SK-N-MC (cell line): ENCODE data around the gene ARHGAP44.

ENCODE experiments used
- DNase-seq: peaks from one replicate; pipeline ENCODE4 v3.0.0-alpha.2; 2011; ENCODE audit warnings: low read depth, low spot score
- H3K27ac ChIP-seq: fragments of 200-600 bp; sonication (generic); 2 replicates; pipeline ENCODE4 v1.5.1; 2016; ENCODE audit warnings: mixed run types
- H3K36me3 ChIP-seq: fragments of 200-600 bp; sonication (generic); 2 replicates; pipeline ENCODE4 v1.6.1; 2017; ENCODE audit warnings: antibody characterized with exemption, low read length, mixed read lengths; ENCODE audit not compliant: insufficient read depth
- H3K4me3 ChIP-seq: fragments of 200-600 bp; sonication (generic); 2 replicates; pipeline ENCODE4 v1.5.1; 2016
- H3K9ac ChIP-seq: fragments of 200-600 bp; sonication (generic); 2 replicates; pipeline ENCODE4 v1.8.0; 2017; ENCODE audit warnings: mixed run types, mixed read lengths; ENCODE audit not compliant: insufficient read length
- H3K9me3 ChIP-seq: fragments of 200-600 bp; sonication (generic); 2 replicates; pipeline ENCODE4 v1.6.1; 2017; ENCODE audit warnings: low read depth, mild to moderate bottlenecking, antibody characterized with exemption, low read length, moderate library complexity, mixed read lengths
- EZH2 ChIP-seq: fragments of 200-600 bp; sonication (generic); IDR thresholded peaks from one replicate; pipeline ENCODE4 v1.6.1; 2017; ENCODE audit warnings: antibody characterized with exemption
- FOXP2 ChIP-seq: optimal IDR thresholded peaks from 2 replicates; pipeline ENCODE3; 2011; ENCODE audit warnings: mild to moderate bottlenecking, moderate library complexity; ENCODE audit not compliant: insufficient read depth; ENCODE audit errors: extremely low read length, control extremely low read depth
- POLR2AphosphoS5 ChIP-seq: IDR thresholded peaks from 2 replicates; pipeline ENCODE4 v1.6.1; 2012; ENCODE audit warnings: mild to moderate bottlenecking, low read depth, low read length, borderline replicate concordance

Gene ARHGAP44

DNA sequence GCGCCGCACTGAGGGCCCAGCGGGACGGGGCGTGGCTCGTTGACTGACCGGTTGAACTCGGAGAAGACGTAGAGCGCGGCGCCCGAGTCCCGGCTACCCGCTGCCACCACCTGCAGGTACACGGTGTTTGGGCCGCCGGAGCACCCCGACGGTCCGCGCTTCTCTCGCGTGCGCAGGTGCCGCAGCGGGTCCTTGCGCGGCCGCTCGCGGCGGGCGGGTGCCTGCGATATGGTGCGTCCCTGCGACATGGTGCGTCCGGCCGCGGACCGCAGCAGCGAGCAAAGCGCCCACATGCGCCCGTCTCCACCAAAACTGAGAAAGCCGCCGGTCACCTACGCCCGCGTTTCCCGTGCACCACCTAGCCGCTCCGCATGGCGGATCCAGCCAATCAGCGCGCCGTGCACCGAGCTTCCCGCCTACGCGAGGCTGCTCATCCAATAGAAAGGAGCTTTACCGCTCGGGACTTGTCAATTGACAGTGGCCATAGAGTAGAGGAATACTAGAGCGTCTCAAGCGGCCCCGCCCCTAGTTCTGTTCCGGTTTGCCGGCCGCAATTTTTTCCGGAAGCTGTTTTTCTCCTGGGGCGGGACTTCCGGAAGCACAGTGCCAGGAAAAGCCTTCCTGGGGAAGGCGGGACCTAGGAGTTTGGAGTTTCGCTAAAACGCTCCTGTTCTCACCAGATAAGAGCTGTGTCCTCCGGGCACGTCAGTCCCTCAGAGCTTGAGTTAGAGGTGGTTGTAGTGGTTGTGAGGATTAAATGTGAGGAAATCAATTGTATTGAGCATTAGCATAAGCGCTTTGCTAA, 228.6 kb downstream of the ARHGAP44 start, which contains the start of gene ELAC2:
Gene ELAC2, minus strand, starts transcription at position 373 of the 805 bp plus-strand sequence. Its CDS starts 80 bp downstream, at position 293.
- H3K27ac ChIP-seq: peak within 1 kb of the TSS; percentile 61; the same call in 1 of the 2 replicates
- no peaks in the 10 kb centered on the region for H3K9me3 ChIP-seq
- H3K36me3 ChIP-seq: peaks cover 34% of the 10 kb centered on the region
- H3K9ac ChIP-seq: peak within 1 kb of the TSS; percentile 89
- peak within 1 kb of the TSS; percentile 92 for H3K4me3 ChIP-seq
- no peak for TF ChIP-seq FOXP2
- no peak for TF ChIP-seq EZH2
- TF ChIP-seq POLR2AphosphoS5: peak; percentile 85
- peak; percentile 66 for DNase-seq

DNA sequence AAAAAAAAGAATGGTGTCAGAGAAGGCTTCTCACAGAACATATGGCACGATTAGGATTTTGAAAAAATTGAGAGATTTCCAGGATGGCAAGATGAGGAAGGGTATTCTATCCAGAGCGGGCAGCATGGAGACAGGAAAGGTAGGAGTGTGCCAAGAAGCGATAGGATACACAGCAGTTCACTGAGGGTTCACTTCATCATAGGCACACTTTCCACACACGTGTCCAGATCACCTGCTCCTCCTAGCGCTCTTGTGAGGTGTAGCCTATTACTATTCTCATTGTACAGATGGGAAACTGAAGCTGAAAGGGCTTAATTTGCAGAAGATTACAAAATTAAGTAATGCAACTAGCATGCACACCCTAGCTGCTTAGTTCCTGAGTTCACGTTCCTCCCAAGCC, 234.7 kb downstream of the ARHGAP44 start:
- H3K4me3 ChIP-seq: no peak overlapping the region
- TF ChIP-seq POLR2AphosphoS5: no peak
- no peak for TF ChIP-seq EZH2
- TF ChIP-seq FOXP2: no peak
- no peak overlapping the region for H3K9ac ChIP-seq
- H3K36me3 ChIP-seq: no peaks in the 10 kb centered on the region
- H3K9me3 ChIP-seq: no peaks in the 10 kb centered on the region
- no peak overlapping the region for H3K27ac ChIP-seq
- DNase-seq: no peak

DNA sequence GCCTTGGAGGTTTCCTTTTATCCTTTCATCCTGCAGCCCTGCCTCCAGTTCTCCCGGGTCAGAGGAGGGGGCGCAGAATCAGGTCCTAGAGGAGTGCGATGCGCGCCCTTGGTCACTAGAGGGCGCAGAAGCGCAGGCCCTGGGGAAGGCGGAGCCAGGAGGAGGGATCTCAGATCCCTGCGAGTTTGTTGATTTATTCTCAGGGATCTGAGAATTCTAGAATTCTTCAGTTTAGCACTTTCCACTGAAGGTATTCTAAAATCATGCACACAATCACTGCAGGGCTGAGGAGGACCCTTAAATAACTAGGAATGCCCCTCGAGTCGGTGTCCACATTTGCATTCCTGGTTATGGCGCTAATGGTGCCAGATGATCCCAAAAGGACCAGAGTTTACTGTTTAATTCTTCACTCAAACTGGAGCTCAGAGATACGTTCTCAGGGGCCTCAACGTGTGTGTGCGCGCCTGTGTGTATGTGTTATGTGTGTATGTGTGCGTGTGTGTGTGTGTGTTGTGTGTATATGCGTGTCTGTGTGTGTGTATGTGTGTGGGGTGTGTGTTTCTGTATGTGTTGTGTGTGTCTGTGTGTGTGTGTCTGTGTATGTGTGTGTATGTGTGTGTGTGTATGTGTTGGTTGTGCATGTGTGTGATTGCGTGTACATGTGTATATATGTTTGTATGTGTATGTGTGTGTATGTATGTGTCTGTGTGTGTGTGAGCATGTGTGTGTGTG, 235.4 kb downstream of the ARHGAP44 start:
- H3K9me3 ChIP-seq: no peaks in the 10 kb centered on the region
- H3K9ac ChIP-seq: no peak overlapping the region
- H3K36me3 ChIP-seq: no peaks in the 10 kb centered on the region
- TF ChIP-seq FOXP2: no peak
- TF ChIP-seq EZH2: no peak
- no peak for TF ChIP-seq POLR2AphosphoS5
- H3K27ac ChIP-seq: no peak overlapping the region
- peak overlapping the region; percentile 71 for H3K4me3 ChIP-seq
- DNase-seq: no peak

DNA sequence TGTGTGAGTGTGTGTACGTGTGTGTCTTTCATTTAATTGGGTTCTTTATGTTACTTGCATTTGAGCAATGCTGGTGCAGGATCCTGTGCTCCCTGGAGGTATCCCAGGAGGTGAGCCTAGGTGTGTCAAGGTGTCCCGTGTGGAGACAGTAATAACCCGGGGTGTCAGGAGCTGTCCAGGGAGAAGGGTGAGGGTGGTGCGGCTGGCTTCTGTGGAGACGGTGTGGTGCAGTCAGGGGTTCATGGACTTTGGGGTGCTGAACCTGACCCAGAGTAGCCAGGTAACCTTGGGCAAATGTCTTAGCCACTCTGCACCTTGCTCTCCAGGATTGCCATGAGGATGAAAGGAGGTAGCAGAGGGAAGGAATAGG, 235.9 kb downstream of the ARHGAP44 start:
- H3K9ac ChIP-seq: no peak overlapping the region
- TF ChIP-seq FOXP2: no peak
- TF ChIP-seq EZH2: no peak
- no peak for TF ChIP-seq POLR2AphosphoS5
- H3K9me3 ChIP-seq: no peaks in the 10 kb centered on the region
- no peak overlapping the region for H3K4me3 ChIP-seq
- H3K27ac ChIP-seq: no peak overlapping the region
- DNase-seq: no peak
- H3K36me3 ChIP-seq: no peaks in the 10 kb centered on the region

DNA sequence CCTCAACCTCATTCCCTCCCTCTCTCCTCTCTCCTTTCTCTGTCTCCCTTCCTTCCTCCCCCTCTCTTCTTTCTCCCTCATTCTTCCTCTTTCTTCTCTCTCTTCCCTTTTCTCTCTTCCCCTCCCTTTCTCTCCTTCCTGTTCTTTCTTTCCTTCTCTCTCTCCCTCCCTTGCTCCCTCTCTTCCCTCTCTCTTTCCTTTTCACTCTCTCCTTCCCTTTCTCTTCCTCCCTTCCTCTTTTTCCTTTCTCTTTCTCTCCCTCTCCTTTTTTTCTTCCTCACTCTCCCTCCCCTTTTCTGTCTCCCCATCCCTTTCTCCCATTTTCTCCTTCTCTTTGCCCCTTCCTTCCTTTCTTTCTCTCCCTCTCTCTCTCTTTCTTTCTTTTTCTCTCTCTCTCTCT, 236.4 kb downstream of the ARHGAP44 start:
- Histone ChIP-seq H3K36me3 (no peaks in the 10 kb centered on the region), H3K9me3 (no peaks in the 10 kb centered on the region), H3K4me3 (no peak overlapping the region), H3K27ac (no peak overlapping the region), H3K9ac (no peak overlapping the region)
- no peak for DNase-seq
- TF ChIP-seq POLR2AphosphoS5 (no peak), FOXP2 (no peak), EZH2 (no peak)

DNA sequence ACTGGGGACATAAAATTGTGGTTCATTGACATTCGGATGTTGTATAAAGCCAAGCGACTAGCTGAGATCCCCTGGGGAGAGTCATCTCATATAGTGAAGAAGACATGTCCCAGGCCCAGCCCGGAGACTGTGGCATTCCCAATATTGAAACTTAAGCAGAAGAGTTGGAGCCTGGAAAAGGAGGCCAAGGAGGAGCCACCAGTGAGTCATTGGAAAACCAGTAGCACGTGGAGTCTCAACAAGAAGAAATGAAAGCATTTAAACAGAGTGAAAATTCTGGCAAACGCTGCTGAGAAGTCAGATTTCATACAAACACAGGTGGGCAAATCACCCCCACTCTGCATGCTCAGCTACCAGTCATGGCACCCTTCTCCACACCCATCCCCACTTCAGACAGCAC, 237.9 kb downstream of the ARHGAP44 start:
- H3K9ac ChIP-seq: no peak overlapping the region
- TF ChIP-seq POLR2AphosphoS5 (no peak), EZH2 (no peak), FOXP2 (no peak)

DNA sequence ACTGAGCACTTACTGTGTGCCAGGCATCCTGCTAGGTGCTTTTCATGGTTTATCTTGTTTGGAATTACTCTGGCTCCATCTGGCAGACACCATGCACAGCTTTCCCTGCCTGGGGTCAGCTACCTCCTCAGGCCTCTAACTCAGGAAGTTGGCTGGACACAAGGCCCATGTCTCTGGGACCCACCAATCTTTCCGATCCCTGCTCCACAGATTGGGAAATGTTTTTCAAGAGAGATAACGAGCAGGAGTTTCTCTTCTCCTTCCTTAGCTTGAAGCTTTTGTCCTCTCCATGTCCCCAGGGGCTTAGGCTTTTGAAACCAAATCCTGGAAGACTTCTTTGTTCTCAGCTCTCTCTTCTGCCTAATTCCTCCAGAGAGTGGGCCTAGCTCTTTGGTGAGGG, 240.0 kb downstream of the ARHGAP44 start:
- DNase-seq: no peak
- H3K36me3 ChIP-seq: no peaks in the 10 kb centered on the region
- no peak overlapping the region for H3K9ac ChIP-seq
- H3K9me3 ChIP-seq: no peaks in the 10 kb centered on the region
- H3K27ac ChIP-seq: no peak overlapping the region
- H3K4me3 ChIP-seq: no peak overlapping the region
- TF ChIP-seq POLR2AphosphoS5 (no peak), FOXP2 (no peak), EZH2 (no peak)

More for the DNA sequence above, 237.9 kb downstream of the ARHGAP44 start:
- no peak overlapping the region for H3K27ac ChIP-seq
- no peaks in the 10 kb centered on the region for H3K36me3 ChIP-seq
- H3K4me3 ChIP-seq: no peak overlapping the region
- no peaks in the 10 kb centered on the region for H3K9me3 ChIP-seq
- DNase-seq: no peak

DNA sequence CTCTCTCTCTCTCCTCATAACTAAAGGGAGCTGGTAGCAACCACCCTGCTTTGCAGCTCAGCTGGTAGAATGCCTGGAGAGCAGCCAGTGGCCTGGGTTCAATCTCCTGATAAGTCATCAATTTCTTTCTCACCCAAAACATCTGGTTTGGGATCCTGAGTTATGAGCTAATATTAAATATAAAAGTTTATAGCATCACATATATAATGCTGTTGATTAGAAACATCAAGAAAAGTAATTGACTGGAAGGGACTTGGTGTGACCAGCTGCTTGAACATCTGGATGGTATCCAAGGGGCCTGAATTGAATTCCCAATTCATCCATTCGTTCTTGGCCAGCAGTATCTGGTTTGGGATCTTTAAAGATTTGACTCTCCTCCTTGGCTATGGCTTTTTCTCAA, 240.8 kb downstream of the ARHGAP44 start:
- Histone ChIP-seq H3K4me3 (no peak overlapping the region), H3K36me3 (no peaks in the 10 kb centered on the region), H3K9ac (no peak overlapping the region), H3K9me3 (no peaks in the 10 kb centered on the region), H3K27ac (no peak overlapping the region)
- TF ChIP-seq FOXP2: no peak
- no peak for TF ChIP-seq EZH2
- TF ChIP-seq POLR2AphosphoS5: no peak
- no peak for DNase-seq
